Colonic mucosa (tissue), 4 donors: ENCODE data around the gene PTGDR. TPM values are rescaled to one million over a fixed set of nuclear protein-coding genes. Genes with fewer than 3 reads are reported as not detected.

ENCODE experiments used
- DNase-seq: peaks from one replicate; pipeline ENCODE4 v3.0.0-alpha.2; 2020
- H3K27ac ChIP-seq: fragments of 200-600 bp; one replicate; pipeline ENCODE4 v1.8.0; 2021
- H3K27me3 ChIP-seq: fragments of 200-600 bp; one replicate; pipeline ENCODE4 v1.8.0; 2021
- H3K36me3 ChIP-seq: fragments of 200-600 bp; one replicate; pipeline ENCODE4 v1.8.0; 2021
- H3K4me1 ChIP-seq: fragments of 200-600 bp; one replicate; pipeline ENCODE4 v1.8.0; 2021; ENCODE audit warnings: mild to moderate bottlenecking
- H3K4me3 ChIP-seq: fragments of 200-600 bp; one replicate; pipeline ENCODE4 v1.8.0; 2021
- H3K9ac ChIP-seq, 2 donors: one replicate each; pipeline ENCODE4 v1.7.0; 2013; ENCODE audit warnings: control low read depth in 2 of 2, low read depth in 2 of 2, low read length in 2 of 2
- H3K9me3 ChIP-seq: fragments of 200-600 bp; one replicate; pipeline ENCODE4 v1.8.0; 2021
- CTCF ChIP-seq: fragments of 200-600 bp; IDR thresholded peaks from one replicate; pipeline ENCODE4 v1.8.0; 2022; ENCODE audit warnings: antibody characterized with exemption, mild to moderate bottlenecking
- intact Hi-C: fragments of 100-400 bp; cut with DNase I; formaldehyde crosslinking; loops from one replicate; pipeline ENCODE4 v1.14.1; 2022
- total RNA-seq, 2 donors: library from RNA; stranded (reverse); fragmentation: NEBNext Ultra II Directional in 1 of 2; extraction: Animal tissue kit (Norgen Biotek cat#: 25700) in 1 of 2; gene quantifications; one replicate each; pipeline ENCODE4 v1.2.1, GENCODE V29; 2021
- donor health status: healthy.
- donor health status: DM: no; HTN: no; CAD: no.
- donor health status: DM: no; HTN: no; CAD: no.

The PTGDR gene
- total RNA-seq, 2 donors from 2014 or later, result 14.4 to 32.3 TPM

GRCh38 chr14:52277552-52277951 lies 10.1 kb downstream of the PTGDR start:
- H3K36me3 ChIP-seq, result no peaks in the 10 kb centered on the region
- no peak for DNase-seq
- no peaks in the 10 kb centered on the region for H3K27me3 ChIP-seq
- no peaks in the 10 kb centered on the region for H3K9me3 ChIP-seq
- intact Hi-C loops, result loop anchor here (10.0 kb wide), 1 partner anchor 133 kb away; no protein-coding TSS in a partner anchor
- no peaks in the 10 kb centered on the region for H3K4me1 ChIP-seq
- no peak overlapping the region for H3K27ac ChIP-seq
- H3K4me3 ChIP-seq, result no peak overlapping the region
- TF ChIP-seq CTCF, result no peak
- H3K9ac ChIP-seq, result no peak overlapping the region

GRCh38 chr14:52279408-52279807 lies 11.9 kb downstream of the PTGDR start:
- no peak for TF ChIP-seq CTCF
- Histone ChIP-seq H3K4me1 (no peaks in the 10 kb centered on the region), H3K27me3 (no peaks in the 10 kb centered on the region), H3K36me3 (no peaks in the 10 kb centered on the region), H3K9ac (no peak overlapping the region), H3K27ac (no peak overlapping the region), H3K4me3 (no peak overlapping the region), H3K9me3 (no peaks in the 10 kb centered on the region)
- intact Hi-C loops, result loop anchor here (10.0 kb wide), 1 partner anchor 135 kb away; no protein-coding TSS in a partner anchor
- no peak for DNase-seq

GRCh38 chr14:52283099-52283498 lies 15.6 kb downstream of the PTGDR start:
- Histone ChIP-seq H3K9me3 (no peaks in the 10 kb centered on the region), H3K4me3 (no peak overlapping the region), H3K4me1 (no peaks in the 10 kb centered on the region), H3K9ac (no peak overlapping the region), H3K27me3 (no peaks in the 10 kb centered on the region), H3K27ac (no peak overlapping the region), H3K36me3 (no peaks in the 10 kb centered on the region)
- no peak for DNase-seq
- intact Hi-C loops, result no loop called here
- TF ChIP-seq CTCF, result no peak

- no peak for DNase-seq
- Histone ChIP-seq H3K4me1 (no peaks in the 10 kb centered on the region), H3K9me3 (no peaks in the 10 kb centered on the region), H3K27ac (no peak overlapping the region), H3K36me3 (no peaks in the 10 kb centered on the region), H3K27me3 (no peaks in the 10 kb centered on the region), H3K9ac (no peak overlapping the region), H3K4me3 (no peak overlapping the region)
- TF ChIP-seq CTCF, result no peak
- intact Hi-C loops, result no loop called here
Observed at GRCh38 chr14:52286661-52287649, 19.5 kb downstream of the PTGDR start.

GRCh38 chr14:52296378-52296777 lies 28.9 kb downstream of the PTGDR start:
- no peaks in the 10 kb centered on the region for H3K9me3 ChIP-seq
- intact Hi-C loops, result no loop called here
- no peaks in the 10 kb centered on the region for H3K27me3 ChIP-seq
- no peak for TF ChIP-seq CTCF
- no peaks in the 10 kb centered on the region for H3K36me3 ChIP-seq
- no peaks in the 10 kb centered on the region for H3K4me1 ChIP-seq
- no peak overlapping the region for H3K9ac ChIP-seq
- H3K27ac ChIP-seq, result no peak overlapping the region
- no peak overlapping the region for H3K4me3 ChIP-seq
- no peak for DNase-seq
